ENCODE measurements around the gene TPCN1.

DNA sequence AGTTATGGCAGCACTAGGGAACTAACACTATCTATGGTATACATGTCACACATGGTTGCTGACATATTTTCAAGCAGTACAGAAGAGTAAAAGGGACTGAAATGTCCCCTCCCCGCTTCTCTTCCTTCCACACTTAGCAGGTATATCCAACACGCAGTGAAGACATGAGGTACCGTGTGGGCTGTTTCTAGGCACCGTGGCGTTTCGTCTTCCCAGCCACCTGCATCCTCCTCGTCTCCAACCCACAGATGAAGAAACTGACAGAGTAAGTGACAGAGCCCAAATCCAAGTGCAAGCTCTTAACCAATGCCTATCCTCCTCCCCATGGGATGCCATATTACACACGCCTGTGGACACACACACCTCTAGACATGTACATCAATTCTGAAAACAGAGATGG, 81.2 kb downstream of the TPCN1 start:
- TF ChIP-seq, protein P1, sequence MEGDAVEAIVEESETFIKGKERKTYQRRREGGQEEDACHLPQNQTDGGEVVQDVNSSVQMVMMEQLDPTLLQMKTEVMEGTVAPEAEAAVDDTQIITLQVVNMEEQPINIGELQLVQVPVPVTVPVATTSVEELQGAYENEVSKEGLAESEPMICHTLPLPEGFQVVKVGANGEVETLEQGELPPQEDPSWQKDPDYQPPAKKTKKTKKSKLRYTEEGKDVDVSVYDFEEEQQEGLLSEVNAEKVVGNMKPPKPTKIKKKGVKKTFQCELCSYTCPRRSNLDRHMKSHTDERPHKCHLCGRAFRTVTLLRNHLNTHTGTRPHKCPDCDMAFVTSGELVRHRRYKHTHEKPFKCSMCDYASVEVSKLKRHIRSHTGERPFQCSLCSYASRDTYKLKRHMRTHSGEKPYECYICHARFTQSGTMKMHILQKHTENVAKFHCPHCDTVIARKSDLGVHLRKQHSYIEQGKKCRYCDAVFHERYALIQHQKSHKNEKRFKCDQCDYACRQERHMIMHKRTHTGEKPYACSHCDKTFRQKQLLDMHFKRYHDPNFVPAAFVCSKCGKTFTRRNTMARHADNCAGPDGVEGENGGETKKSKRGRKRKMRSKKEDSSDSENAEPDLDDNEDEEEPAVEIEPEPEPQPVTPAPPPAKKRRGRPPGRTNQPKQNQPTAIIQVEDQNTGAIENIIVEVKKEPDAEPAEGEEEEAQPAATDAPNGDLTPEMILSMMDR (conservative IDR thresholded peaks at IDR 0.05; ENCODE audit: low read depth, low read length), result no peak
- TF ChIP-seq EZH2 (IDR thresholded peaks at IDR 0.05; ENCODE audit: borderline replicate concordance, low read depth, low read length, poor library complexity, severe bottlenecking), result no peak
